Choroid plexus epithelial cell (primary cell): Measurements from ENCODE around the gene TEX51.

ENCODE experiments used
- DNase-seq: peaks from one replicate; pipeline ENCODE4 v3.0.0-alpha.2; 2010; ENCODE audit warnings: low read depth
- H3K4me3 ChIP-seq: 2 replicates; pipeline ENCODE4 v1.5.1; 2011; ENCODE audit warnings: low read depth, mild to moderate bottlenecking, control low read depth, low read length, moderate library complexity
- TF ChIP-seq, protein P1 (sequence below): conservative IDR thresholded peaks from 2 replicates; pipeline ENCODE4 v1.5.1; 2011; ENCODE audit warnings: low read depth, mild to moderate bottlenecking, control low read depth, inconsistent platforms, low read length, moderate library complexity

TEX51 gene

DNA sequence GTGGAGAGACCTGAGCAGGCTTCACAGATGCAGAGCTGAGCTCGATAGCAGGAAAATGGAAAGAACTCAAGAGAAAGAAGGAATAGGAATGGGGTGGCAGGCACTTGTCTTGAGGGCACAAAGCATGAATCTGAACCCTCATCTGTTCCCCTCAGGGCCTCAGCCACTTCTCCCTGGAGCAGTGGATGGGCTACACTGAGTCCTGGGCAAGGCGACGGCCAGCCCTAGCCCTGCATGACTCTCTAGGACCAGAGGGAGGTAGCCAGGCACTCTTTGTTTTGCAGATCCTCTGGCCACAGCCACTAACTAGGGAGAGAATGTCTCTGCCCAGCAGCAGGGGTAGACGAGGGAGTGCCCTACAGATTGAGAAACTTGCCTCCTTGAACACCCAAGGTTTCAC is 3.4 kb upstream of the TEX51 start:
- no peak overlapping the region for H3K4me3 ChIP-seq
- DNase-seq, result no peak
- TF ChIP-seq, protein P1, sequence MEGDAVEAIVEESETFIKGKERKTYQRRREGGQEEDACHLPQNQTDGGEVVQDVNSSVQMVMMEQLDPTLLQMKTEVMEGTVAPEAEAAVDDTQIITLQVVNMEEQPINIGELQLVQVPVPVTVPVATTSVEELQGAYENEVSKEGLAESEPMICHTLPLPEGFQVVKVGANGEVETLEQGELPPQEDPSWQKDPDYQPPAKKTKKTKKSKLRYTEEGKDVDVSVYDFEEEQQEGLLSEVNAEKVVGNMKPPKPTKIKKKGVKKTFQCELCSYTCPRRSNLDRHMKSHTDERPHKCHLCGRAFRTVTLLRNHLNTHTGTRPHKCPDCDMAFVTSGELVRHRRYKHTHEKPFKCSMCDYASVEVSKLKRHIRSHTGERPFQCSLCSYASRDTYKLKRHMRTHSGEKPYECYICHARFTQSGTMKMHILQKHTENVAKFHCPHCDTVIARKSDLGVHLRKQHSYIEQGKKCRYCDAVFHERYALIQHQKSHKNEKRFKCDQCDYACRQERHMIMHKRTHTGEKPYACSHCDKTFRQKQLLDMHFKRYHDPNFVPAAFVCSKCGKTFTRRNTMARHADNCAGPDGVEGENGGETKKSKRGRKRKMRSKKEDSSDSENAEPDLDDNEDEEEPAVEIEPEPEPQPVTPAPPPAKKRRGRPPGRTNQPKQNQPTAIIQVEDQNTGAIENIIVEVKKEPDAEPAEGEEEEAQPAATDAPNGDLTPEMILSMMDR, result no peak

GRCh38 chr2:126896471-126896870 is 2.2 kb upstream of the TEX51 start:
- TF ChIP-seq, protein P1, result no peak
- DNase-seq, result no peak
- H3K4me3 ChIP-seq, result no peak overlapping the region

DNA sequence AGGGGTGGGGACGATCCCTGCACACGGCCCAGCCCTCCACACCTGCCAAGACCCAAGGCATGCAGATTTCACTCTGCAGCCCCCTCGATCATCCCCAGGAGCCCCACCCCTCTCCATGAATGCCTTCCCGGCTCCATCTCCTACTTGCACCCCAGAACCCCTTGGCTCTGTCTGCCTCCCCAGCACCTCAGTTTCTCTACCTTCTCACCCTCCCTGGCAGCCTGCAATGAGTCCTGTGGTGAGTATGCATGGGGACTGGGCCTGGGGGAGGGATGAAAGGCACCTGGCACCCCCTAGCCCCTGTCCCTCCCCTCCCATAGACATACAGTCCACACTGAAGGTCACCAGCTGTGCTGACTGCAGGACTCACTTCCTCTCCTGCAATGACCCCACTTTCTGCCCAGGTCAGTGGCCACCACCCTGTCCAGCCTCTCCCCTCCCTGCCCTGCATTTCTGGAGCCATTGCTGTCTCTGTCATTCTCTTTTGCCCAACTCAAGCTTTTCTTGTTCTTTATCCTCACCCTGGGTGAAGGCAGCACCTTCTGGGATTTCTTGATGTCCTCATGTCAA is 1.0 kb downstream of the TEX51 start:
- TF ChIP-seq, protein P1, result no peak
- no peak for DNase-seq
- H3K4me3 ChIP-seq, result no peak overlapping the region

GRCh38 chr2:126900646-126901319 is 2.1 kb downstream of the TEX51 start:
- H3K4me3 ChIP-seq, result no peak overlapping the region
- no peak for DNase-seq
- TF ChIP-seq, protein P1, result no peak

- no peak overlapping the region for H3K4me3 ChIP-seq
- TF ChIP-seq, protein P1, result no peak
- no peak for DNase-seq
These were observed 2.8 kb downstream of the TEX51 start for GRCh38 chr2:126901459-126901858.

- H3K4me3 ChIP-seq, result no peak overlapping the region
- TF ChIP-seq, protein P1, result no peak
- DNase-seq, result no peak
These were observed 3.6 kb downstream of the TEX51 start for GRCh38 chr2:126902152-126902835.
